Occipital lobe (tissue), 2 donors: Measurements from ENCODE around the gene CMKLR1. TPM values are rescaled to one million over a fixed set of nuclear protein-coding genes. Genes with fewer than 3 reads are reported as not detected.

ENCODE experiments used
- DNase-seq: peaks from one replicate; lab custom pipeline; 2025; lab: John Stamatoyannopoulos, UW
- total RNA-seq: library from RNA; depleted of rRNA; stranded (reverse); fragments of >200 nt; gene quantifications from one replicate; pipeline ENCODE4 v1.2.3, GENCODE V29; 2014

Gene CMKLR1
- total RNA-seq, 1 donor from 2014 or later = 1.7 TPM

DNA sequence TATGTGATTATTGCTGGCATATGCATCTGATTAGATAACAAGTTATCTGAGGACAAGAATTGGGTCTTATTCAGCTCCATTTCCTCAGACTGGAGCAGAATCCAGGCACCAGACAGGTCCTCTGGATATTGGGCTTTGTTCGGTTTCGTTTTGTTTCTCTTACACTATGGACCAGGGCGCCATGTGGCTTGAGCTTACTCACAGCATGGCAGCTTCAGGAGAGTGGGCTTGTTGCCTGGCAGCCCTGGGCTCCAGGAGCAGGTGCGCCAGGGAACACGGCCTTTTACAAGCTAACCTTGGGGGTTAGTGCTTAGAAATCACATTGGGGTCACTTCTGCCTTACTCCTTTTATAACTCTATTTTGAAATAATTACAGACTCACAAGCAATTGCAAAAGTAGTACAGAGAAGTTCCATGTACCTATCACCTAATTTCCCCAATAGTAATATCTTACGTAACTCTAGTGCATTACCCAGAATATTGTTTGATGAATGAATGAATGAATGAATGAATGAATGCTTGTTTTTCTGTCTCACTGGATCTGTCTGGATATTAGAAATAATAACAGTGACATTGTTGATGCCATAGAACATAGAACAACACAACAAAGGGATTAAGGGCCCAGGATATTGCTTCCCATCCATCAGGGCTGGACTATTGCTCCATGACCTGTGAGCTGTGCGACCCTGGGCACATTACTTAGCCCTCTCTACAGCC, 39.0 kb downstream of the CMKLR1 start:
- DNase-seq = no peak

DNA sequence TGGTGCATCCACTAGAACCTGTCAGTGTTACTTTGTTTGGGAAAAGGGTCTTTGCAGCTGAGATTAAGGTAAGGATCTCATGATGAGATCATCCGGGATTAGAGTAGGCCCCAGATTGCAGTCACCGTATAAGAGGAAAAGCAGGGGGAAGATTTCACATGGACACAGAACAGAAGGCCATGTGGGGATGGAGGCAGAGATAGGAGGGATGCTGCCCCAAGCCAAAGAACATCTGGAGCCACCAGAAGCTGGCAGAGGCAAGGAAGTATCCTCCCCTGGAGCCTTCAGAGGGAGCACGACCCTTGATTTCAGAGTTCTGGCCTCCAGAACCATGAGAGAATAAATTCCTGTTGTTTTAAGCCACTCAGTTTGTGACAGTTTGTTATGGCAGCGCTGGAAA, 39.6 kb downstream of the CMKLR1 start:
- DNase-seq = no peak

DNA sequence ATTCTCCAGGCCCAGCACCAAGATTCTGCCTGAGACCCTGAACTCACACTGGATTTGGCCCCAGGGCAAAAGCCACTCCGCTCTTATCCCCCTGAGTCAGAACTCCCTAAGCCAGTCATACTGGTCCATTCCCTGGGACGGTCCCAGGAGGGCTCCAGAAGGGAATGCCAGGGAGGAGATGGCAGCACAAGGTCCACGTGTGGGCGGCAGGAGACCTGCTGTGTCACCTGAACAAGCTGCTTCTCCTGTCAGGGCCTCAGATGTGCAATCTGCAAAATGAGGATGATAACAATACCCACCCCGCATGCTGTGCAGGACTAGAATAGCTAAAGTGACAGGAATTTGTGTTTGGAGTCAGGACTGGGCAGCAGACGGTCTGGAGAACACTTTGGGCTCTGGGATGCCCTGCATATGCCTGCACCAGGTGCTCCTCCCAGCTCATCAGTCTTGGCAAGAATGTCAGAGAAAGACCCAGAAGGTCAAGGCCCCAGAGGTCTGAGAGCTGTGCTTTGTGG, 40.3 kb downstream of the CMKLR1 start:
- DNase-seq = no peak

DNA sequence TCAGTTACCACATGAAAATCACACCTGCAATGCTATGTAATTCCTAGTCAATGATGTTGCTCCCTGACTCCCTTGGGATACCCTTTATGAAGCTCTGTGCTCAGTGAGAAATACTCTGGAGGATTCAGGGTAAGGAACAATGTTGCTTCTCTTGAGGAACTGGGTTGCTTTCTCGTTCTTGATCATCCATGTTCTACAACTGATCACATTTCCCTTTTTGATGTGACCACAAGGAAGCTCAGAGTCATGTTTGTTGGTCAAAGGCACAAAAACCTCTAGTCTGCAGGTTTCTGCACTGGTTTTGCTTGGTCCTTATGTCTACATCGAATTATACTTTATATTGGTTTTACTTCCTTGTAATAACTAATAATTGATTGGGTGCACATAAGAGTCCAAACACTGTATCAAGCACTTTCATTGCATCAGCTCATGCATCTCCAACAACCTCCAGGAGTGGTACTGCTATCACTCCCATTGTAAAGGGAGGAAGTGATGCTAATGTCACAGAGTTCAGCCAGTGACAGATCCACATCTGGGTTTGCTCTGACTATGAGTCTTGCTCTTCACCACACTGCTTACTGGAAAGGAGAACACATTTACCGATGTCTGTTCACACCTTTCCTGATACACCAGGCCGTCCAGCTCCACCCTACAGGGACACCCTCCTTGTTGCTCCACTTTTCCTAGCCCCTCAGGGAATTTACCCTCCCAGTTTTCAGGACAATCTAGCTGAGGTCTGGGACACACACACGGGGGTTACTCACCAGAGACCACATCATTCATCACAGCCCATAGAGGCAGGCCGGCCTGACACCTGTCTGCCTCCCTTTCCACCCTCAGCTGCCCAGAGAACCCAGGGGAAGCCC, 41.0 kb downstream of the CMKLR1 start:
- DNase-seq = no peak

DNA sequence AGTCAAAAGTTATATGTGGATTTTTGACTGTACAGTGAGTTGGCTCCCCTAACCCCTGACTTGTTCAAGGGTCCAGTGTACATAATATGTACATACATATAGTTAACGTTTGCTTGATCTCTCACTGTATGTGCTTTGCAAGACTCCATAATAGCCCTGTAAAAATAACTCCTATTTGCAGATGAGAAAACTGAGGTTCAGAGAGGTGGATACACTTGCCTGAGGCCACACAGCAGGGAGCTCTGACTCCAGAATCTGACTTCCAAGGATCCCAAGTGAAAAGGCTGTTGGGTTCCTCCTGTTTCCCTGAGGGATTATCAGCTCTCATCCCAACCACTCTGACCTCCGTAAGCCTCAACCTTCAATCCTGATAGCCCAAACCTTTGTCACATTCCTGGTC, 41.7 kb downstream of the CMKLR1 start:
- no peak for DNase-seq

DNA sequence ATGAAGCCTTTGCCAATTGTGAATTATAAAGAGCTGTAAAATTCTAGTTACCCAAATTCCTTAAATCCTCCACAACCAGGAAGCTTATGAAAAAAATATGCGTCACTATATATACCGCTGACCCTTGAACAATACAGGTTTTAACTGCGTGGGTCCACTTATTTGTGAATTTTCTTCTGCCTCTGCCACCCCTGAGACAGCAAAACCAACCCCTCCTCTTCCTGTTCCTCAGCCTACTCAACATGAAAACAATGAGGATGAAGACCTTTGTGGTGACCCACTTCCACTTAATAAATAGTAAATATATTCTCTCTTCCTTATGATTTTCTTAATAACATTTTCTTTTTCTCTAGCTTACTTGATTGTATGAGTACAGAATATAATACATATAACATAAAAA, 42.2 kb downstream of the CMKLR1 start:
- DNase-seq = no peak

DNA sequence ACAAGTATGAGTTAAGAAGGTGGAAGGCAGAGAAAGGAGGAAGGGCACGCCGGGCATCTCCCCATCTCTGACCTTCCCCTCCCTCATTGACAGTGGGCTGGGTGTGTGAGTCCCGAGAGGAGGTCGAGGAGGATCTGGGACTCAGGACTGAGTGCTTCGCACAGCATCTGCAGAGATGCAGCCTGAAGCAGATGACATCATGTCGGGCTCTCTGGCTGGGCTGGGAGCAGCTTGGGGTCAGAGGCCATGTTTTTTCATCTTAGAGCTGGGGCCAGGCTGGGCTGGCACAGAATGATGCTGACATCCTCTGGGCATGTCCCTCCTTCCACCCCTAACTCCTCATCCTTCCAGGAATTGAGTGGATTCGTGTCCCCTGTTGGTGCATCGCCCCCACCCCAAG, 43.5 kb downstream of the CMKLR1 start:
- DNase-seq = no peak

DNA sequence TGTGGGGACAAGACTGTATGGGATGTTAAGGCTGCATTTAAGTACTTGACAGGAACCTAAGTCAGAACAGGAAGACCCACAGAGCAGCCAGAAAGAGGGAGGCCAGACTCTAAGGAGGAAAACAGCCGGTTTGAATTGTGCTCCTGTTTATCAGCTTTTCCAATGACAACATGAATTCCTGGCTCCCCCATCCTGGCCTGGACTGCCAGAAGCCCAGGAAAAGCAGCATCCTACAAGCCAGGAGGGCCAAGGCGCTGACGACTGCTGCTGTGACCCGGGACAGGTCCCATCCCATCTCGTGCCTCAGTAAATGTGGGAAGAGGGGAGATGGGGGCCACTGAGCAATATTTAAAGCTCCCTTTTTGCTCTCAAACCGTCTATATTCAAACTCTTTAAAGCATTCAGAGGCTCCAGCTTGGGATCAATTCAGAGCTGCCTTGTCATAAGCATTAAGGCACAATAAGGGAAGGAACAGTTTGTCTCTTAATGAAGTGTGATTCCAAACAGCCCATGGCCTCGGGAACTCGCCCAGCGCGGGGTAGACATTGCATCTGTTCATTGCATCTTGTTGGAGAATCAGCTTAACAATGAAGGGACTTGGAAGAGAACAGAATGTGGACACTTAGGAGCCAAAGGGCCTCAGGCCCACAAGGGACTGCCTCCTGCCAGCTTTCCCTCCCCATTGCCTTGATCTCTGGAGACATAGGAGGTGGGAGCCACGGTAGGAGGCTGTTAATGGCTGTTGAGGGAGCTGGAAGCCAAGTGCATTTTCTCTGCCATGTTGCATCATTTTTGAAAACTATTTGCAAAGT, 49.6 kb downstream of the CMKLR1 start:
- no peak for DNase-seq

DNA sequence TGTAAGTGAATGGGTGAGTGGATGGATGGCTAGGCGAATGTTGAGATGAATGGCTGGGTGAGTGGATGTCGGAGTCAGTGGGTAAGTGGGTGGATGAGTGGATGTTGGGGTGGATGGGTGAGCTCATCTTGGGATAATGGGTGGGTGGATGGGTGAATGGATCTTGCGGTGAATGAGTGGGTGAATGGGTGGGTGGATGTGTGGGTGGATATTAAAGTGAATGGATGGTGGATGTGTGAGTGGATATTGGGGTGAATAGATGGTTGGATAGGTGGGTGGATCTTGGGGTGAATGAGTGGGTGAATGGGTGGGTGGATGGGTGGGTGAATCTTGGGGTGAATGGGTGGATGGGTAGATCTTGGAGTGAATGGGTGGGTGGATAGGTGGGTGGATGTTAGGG, 51.9 kb downstream of the CMKLR1 start:
- DNase-seq = no peak

DNA sequence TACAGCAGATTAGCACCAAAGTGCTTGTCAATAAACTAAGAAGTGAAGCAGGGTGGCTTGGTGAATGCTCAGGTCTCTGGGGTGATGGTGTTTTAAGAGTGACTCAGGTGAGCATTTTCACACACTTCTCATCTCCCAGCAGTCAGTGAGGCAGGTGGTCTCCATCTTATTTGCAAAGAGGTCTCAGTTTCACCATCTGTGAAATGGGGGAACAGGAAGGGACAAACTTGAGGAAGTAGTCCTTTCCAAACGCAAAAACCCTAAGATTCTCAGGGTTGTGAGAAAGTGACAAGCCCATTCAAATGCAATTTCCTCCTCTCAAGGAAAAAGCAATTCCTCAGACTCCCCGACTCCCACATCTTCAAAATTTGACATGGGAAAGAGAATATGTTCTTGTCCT, 54.1 kb downstream of the CMKLR1 start:
- no peak for DNase-seq

DNA sequence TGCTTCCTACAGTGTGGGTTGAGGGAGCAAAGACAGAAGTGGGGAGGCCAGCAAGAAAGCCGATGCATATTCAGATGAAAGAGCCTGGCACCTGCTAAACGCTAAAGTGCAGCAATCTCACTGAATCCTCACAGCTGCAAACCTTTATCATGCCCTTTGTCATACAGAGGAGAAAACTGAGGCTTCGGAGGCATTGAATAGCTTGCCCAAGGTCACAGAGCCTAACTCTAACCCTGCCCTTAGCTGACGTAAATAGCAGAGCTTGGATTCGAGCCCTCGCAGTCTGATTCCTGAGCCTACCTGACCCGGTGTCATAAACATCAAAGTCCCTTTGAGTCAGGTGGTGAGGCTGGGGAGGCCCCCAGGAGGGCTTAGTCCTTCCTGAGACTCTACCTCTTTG, 54.9 kb downstream of the CMKLR1 start:
- DNase-seq = no peak

DNA sequence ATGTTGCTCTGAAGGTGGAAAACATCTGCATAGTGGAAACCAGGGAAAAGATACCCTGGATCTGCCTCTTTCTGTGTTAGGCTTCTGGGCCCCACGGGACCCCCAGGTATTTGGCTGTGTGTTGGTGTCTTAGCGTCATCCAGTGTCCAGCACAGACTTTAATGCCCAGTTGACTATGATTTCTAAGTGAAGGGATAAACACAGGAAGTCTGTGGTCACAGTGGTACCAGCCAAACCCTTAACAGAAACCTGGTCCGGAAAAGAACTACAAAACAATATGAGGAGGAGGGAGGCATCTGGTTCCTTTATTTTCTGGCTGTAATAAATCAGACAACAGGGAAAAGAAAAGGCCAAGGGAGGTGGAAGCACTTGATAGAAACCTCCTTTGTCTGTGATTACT, 56.4 kb downstream of the CMKLR1 start:
- DNase-seq = no peak

DNA sequence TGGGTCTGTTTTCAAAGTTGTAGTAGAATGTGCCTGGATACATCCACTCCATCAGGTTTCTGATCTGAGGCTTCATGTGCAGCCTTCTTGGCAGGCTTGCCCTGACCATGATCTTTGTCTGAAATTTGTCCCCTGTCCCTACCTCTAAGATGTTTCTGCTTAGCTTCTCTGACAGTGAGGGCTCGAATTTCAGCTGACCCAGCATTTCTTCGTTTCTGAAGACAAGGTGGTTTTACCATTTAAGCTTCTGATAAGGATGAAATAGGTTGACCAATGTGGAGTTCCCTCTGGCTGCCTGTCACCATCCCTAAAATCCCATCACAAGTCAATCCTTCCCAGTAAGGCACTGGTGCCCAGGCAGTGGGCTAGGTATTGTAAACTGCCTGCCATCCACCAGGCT, 57.0 kb downstream of the CMKLR1 start:
- no peak for DNase-seq

DNA sequence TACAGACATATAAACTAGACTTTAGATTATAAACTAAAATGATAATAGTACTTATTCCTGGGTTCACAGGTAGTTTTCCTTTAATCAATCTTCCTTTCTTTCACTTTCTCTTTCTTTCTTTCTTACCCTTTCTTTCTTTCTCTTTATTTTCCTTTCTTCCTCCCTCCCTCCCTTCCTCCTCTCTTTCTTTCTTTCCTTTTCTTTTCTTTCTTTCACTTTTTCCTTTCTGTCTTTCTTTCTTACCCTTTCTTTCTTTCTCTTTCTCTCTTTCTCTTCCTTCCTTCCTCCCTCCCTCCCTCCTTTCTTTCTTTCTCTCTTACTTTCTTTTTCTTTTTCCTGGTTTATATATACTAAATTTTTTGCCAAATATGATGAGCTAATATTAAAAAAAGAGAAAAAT, 61.5 kb downstream of the CMKLR1 start:
- no peak for DNase-seq

DNA sequence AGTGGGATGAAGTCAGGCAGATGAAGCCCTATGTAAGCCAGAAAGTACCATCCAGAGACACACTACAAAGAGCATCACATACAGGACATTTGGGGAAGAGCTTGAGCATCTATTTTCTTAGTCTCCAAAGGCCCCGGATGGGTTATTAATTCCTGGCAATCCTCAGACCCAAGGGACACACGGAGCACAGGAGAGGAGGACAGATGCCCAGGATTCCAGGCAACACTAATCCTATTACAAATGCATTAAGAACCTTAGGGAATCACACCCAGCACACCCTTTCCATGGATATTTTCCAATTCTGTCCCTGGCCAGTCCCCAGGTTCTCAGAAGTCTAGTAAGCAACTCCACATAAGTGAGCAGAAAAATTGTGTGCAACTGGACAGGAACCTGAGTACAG, 65.9 kb downstream of the CMKLR1 start:
- no peak for DNase-seq

DNA sequence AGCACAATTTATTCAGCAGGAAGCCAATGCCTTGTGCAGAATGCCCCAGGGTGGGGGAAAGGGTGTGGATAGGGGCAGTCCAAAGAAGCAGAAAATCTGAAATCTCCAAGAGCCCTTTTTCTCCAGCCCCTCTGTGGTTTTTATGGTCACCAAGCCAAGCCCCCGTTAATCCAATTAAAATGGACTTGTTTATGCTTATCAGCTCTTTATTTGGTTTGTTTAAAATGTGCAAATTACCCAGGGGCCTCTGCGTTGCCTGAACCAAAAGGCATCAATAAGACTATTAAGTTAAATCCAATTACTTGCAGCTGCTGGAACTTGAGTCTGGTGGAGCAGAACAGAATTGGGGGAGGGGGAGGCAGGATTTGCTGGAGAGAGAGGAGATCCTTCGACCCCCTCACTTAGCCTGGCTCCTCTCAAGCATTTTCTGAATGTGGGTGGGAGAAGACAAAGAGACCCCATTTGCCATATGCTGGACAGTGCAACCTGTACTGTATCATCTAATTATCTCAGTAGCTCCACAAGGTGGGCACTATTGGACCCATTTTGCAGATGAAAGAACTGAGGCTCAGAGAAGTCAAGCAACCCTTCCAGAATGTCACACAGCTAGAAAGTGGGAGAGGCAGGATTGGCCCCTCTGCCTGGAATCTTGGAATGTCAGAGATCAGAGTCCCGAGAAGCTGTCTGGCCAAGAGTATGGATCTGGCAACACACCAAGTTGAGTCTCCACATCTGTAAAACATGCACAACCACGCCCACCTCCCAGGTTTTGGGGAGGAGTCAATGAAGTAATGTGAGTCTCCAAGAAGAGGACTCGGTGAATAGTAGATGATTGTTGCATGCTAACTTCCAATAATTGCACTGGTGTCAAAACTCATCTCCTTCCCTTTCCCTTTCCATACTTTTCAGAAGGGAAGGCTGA, 66.9 kb downstream of the CMKLR1 start:
- no peak for DNase-seq

DNA sequence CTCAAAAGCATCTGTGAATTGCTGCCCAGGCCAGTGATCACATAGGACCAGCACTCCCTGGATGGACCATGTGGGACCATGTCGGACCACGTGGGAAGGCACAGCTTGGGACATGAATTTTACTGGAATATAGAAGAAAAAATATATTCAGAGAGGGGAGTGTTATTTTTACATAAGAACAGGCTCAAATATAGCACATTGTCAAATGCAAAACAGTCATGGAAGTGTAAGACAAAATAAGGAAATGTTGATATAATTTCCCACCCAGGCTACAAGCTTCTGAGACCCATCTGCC, 68.3 kb downstream of the CMKLR1 start:
- DNase-seq = no peak

DNA sequence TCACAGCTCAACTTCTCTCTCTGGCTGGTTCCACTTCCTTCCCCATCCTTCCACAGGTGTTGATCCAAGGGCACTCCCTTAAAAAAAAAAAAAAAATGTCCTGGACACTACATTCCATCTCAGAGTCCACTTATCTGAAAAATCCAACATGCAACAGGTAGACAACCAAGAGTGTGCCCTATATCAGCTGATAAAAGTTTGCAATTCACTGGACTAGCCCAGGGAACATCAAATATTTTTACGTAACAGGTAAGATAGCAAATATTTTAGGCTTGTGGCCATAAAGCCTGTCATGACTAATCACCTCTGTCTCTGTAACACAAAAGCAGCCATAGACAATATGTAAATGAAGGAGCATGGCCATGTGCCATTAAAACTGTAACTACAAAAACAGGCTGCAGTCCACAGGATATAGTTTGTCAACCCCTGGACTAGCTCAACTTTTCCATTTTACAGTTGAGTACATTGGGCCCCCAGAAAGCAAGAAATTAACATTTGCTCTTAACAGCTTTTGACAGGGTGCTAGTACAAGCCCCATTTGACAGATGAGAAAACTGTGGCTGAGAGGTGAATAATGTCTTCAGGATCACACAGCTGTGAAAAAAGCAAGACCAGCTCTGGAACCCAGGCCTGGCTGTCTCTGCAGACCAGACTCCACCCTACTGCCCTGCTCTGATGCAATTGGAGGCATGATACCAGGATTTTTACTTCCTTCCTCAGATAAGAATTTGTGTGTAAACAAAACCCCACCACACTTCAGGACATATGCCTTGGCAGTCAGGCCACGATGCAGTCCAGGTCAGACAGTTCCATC, 68.9 kb downstream of the CMKLR1 start:
- DNase-seq = no peak

DNA sequence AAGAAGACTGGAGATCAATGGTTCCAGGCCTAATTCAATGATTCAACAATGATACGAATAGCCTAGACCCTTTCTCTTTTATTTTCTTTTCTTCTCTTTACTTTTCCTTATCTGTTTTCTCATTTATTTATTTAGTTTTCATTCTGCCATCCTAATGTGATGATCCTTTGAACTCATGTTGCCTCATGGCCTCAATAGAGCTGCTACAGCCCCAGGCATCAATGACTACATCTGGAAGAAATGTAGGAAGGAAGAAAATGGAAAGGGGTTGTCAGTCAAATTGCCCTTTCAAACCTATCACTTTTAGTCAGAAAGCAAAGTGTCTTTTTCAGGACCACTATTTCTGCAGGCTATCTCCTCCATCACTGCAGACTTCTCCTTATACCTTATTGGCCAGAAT, 69.9 kb downstream of the CMKLR1 start:
- DNase-seq = no peak

DNA sequence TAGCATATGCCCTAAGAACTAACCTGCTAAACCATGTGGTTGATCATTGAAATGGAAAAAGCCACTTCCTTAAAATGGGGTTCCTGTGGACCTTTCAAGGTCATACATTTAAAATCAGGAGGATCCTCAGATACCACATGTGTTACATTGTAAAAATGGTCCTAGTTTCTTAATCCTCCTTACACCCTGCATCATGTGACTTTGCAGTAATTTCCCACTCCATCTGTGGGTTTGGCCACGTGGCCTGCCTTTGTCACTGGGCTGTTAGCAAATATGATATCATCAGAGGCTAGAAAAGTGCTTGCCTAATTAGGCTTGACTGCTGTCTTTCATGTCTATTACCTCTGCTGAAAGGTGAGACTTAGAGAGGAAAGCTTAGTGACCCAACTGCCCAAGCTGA, 70.7 kb downstream of the CMKLR1 start:
- no peak for DNase-seq
